Body of pancreas (tissue), 4 donors: Measurements from ENCODE around the gene DDX1.

Source experiments
- CTCF ChIP-seq, 7 experiments: fragments of 450-650 bp in 4 of 7; fragments of 200-600 bp in 3 of 7; sonication (generic) in 3 of 7; IDR thresholded peaks; one replicate each; pipeline ENCODE4 v1.5.1; 2016 to 2019; ENCODE audit warnings: antibody characterized with exemption in 7 of 7
- POLR2A ChIP-seq, 3 donors: fragments of 450-650 bp; IDR thresholded peaks; one replicate each; pipeline ENCODE4 v1.6.1; 2016; ENCODE audit warnings: antibody characterized with exemption in 3 of 3, mild to moderate bottlenecking in 2 of 3

DNA sequence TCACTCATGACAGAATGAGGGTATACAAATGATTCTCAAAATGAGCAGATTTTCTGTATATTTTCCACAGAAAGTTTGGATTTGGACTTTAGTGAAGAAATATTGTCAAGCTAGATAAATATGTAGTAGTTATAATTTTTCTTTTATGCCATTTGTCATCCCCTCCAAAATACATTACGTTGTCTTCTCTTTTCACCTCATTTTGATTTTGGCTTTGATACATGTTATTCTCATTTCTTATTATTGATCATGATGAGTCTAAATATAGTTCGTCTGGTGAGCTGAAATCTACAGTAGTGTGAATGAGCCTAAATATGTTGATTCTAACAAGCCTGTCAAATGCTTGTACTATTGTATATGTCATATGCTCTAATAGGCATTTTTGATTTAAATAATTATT lies 12.3 kb downstream of the DDX1 start:
- no peak for TF ChIP-seq CTCF (IDR thresholded peaks at IDR 0.05)
- no peak for TF ChIP-seq POLR2A (IDR thresholded peaks at IDR 0.05)
